GM19239 (cell line): Measurements from ENCODE around the gene KYNU.
"Not testable (repeated sequence)": the region's sequence is repeated elsewhere in the genome, so short reads cannot be mapped to it uniquely, and the experiment has no call there.

Source experiments
- DNase-seq: peaks from one replicate; pipeline ENCODE4 v3.0.0; 2011; ENCODE audit warnings: low spot score; ENCODE audit not compliant: insufficient read length
- FAIRE-seq: peaks from 2 replicates; lab custom pipeline; 2011; peaks lifted over from hg19 to GRCh38; lab: Jason Lieb, UNC

Gene KYNU

DNA sequence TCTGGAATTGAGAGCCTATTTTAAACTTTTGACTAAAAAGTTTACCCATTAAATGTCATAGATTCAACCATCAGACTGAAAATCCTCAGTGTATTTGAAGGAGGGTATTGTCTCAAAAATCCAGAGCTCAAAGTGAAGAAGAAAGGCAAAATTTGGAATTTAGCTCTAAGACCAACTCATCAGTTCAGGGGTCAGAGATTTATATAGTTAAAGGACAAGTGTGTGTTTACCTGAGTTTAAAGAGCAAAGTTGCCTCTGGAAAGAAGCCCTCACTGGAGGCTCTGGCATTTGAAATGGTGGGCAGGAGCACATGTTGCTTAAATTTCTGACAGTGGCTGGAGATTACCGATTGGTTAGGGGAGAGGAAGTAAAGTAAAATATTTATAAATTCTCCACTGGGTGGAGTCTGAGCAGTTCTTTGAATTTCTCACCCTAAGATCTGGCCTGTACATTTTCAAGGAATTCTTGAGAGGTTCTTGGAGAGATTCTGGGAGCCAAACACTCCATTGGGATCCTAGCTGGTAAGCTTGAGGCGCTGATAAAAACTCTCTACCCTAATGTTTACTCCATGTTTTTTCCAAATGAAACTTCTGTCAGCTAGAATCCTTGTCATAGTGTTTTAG lies at the start of gene KYNU:
KYNU (plus strand) TSS at position 449 of the 623 bp plus-strand sequence. CDS start 7,704 bp downstream, outside the sequence.
- peak; percentile 89 for FAIRE-seq

DNA sequence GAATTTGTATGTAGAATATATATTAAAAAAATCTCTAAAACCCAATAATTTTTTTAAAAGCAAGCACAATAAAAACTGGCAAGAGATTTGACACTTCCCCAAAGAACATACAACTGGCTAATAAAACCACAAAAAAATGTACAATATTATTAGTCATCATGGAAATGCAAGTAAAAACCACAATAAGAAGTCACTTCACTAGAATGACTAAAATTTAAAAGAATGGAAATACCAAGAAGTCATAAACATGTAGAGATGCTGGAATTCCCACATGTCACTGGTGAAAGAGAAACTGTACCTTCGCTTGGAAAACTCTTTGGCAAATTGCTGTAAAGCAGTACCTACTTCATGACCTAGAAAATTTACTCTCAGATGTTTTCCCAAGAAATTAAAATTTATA lies 43.4 kb upstream of the KYNU start:
- no peak for FAIRE-seq
- DNase-seq, result no peak

More for the DNA sequence above, at the start of gene KYNU:
- peak; percentile 7 for DNase-seq

DNA sequence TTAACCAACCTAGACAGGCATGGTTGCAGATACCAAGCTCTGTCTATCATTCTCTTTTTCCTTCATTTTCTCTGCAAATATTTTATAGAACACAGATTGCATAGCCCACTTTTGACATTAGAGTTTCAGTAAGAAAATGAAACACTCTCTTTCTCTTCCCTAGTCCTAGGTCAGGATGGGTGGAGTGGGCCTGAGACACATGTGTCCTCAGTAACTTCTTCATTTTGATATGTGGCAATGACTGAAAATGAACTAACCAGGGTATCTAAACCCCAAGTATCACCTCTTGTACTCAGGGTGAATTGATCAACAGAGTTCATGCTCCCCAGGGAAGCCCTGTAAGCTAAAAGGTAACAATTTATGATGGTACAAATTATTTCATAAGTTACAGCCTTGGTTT lies 37.0 kb upstream of the KYNU start:
- no peak for DNase-seq
- no peak for FAIRE-seq

DNA sequence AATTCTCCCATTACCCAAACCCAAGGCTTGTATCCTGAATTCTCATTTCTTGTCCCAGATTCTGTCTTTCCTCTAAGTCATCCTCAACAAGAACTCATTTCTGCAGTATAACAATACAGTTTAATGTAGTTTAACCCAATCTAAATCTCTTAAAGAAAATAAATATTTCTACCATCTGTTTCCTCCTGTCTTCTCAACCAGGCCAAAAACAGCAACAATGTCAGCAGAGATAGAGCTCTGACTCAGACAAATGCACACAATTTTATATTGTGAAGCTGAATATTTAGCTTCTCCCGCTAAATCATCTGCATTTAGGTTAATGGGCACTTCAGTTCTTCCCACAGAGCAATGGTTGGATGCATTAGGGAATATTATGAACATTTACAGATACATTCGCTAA lies 35.7 kb upstream of the KYNU start:
- FAIRE-seq (no peak), DNase-seq (no peak)

DNA sequence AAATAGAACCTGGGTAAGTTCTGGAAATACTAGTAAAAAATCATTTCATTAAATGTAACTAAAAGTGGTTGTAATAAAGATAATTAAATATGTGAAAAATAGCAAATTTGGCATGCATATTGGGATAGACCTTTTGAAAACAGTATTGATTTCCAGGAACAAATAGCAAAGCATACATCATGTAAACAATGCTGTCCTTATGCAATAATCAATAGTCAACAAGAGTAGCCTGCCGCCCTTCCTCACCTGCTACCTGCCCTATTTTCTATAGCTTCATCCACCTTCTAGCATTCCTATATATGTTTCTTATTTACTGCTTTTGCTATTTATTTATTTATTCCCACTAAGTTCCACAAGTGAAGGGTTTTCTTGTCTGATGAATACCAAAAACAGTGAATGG lies 35.1 kb upstream of the KYNU start:
- no peak for DNase-seq
- no peak for FAIRE-seq

DNA sequence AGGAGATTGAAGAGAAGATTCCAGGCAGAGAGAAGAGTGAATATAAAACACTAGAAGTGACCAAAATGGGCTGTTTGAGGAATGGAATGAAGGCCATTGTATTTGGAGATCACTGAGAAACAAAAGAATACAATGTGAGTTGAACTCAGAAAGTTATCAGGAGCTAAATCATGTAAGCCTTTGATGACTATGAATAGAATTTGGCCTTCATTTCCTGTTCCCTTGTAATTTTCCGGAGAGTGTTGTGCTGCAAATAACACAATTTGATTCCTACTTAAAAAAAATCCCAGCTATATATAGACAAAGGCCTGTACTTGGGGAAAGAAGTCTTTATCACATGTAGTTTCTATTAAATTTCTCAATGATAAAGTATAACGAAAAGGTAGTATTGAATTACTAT lies 33.7 kb upstream of the KYNU start:
- no peak for FAIRE-seq
- no peak for DNase-seq

DNA sequence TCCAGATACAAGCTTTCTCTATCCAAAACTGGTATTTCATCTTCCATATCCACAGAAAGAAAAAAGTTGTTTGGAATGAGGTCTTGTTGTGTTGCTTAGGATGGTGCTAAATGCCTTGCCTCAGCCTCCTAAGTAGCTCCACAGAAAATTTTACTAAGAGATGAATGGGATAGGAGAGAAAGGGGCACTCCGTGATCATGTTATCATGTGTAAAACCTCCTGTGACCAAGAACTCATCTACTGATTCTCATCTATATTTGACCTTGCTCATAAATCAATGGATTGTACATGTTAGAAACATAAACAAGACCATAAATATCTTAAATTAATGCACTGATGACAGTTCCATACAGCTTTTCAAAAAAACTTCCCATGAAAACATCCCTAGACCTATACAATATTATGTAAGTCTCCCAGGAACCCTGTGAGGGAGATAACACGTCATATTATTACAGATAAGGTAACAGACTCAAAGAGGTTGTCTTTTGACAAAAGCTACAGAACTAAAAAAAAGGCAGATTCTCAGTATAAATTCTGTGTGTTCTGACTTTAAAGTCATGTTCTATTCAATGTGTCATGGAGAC lies 29.3 kb upstream of the KYNU start:
- DNase-seq (no peak), FAIRE-seq (no peak)

DNA sequence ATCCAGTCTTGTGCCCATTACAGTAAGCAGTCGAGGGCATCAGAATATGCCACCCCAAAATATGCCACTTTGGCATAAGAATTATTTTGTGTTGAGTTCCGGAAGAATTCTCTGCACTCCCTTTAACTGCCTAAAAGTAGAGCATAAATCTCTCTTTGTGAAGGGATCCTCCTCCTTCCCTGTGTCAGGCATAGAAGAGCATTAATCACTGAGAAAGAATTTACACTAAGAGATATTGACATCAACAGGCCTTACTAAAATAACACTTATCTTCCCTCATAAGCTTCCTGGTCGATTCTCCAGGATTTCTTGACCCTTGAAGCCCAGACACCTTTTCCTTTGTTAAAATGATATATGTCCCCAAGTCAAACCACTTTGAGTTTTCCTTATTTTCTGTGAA lies 27.6 kb upstream of the KYNU start:
- no peak for FAIRE-seq
- DNase-seq, result no peak

DNA sequence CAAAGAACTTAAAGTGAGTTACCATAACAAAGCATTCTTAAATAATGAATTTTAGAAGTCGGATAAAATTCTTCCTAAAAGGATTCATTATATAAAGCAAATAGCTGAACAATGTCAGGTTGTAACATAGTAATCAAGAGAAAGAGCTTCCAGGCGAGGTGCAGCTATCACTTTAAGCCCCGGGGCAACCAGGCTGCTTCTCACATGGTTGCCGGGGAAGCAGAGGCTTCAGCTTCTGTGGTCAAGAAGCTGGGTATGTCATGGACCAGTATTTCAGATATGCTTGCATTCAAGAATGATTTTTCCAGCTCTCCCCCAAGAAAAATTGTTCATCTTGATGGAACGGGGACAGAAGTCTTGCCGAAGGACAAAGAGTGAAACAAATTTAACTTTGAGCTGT lies 23.6 kb upstream of the KYNU start:
- no peak for FAIRE-seq
- DNase-seq, result no peak

DNA sequence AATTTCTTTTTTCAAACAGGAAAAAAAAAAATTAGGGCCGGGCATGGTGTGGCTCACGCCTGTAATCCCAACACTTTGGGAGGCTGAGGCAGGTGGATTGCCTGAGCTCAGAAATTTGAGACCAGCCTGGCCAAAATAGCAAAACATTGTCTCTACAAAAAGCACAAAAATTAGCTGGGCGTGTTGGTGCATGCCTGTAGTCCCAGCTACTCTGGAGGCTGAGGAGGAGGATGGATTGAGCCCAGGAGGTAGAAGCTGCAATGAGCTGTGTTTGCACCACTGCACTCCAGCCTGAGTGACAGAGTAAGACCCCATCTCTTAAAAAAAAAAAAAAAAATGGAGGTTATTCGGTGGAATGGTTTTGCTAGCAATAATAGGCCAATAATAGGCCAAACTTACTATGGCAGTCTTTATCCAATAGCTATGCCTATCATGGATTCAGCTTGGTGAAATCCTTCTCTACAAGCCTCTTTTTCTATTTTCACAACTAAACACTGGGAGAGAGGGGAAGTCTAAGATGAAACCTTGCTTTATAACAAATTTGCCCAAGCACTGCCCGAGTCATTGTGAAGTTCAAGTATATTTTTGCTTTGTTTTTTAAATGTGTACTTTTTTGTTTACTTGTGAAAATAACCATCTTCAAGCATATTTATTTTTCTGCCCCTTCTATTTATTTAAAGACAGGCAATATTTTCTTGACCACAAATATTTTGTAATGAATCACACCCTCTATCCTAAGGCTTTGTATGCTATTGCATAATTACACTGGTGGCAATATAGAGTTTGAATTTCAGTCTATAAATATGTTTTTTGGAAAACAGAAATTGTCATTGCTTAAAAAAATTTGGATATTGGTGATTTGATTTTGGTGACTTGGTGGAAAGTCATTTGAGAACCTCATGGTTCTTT lies 20.0 kb upstream of the KYNU start:
- DNase-seq (no peak), FAIRE-seq (peak; percentile 23)

DNA sequence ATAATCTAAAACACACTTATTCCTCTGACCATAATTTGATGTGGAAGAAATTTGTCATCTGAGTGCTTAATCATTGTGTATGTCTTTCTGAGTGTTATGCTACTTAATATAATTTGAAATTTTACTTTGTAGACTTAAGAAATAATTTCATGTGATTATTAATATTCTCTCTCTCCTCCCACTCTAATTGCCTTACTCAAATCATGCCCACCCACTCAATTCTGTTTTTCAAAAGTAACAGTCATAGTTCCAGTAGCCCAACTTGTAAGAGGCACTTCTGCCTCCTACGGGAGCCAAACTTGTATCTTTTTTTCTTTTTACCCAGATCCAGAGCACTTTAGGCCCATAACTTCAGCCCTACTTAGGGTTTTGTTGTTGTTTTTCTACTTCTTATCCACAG lies 18.5 kb upstream of the KYNU start:
- FAIRE-seq (no peak), DNase-seq (no peak)

DNA sequence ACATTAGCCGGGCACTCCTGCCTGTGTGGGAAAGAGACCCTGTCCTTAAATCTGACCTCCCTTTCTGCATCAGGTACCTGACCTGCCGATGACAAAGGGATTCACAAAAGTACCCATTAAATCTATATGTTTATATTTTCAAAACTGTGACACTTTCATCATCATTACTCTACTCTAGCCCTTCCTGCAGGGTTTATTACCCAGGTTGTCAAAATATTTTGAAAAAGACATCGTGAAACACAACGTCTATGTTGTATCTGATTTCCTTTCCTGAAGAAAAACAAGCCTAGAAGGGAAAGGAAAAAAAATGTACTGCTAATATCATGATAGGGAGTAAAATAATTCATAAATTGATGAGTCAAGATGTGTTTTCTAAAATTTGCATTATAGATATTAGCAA lies 15.2 kb upstream of the KYNU start:
- no peak for FAIRE-seq
- no peak for DNase-seq

DNA sequence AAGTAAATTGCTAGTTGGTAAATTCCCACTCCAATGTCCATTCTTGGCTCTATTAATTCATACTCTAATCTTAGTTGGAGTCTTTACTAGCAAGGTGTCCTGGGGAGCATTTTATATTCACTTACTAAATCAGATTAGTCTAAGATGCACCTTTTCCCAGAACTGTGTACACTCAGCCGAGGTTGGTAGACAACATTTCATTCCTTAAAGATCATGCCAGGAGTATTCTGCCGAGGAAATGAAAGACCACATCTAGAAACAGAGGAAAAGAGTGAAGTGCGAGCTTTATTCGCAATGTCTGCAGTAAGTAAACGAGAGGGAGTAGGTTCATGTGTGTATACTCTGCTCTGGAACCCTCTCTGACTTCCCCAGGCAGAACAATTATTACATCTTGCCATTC lies 14.6 kb upstream of the KYNU start:
- DNase-seq (no peak), FAIRE-seq (no peak)

DNA sequence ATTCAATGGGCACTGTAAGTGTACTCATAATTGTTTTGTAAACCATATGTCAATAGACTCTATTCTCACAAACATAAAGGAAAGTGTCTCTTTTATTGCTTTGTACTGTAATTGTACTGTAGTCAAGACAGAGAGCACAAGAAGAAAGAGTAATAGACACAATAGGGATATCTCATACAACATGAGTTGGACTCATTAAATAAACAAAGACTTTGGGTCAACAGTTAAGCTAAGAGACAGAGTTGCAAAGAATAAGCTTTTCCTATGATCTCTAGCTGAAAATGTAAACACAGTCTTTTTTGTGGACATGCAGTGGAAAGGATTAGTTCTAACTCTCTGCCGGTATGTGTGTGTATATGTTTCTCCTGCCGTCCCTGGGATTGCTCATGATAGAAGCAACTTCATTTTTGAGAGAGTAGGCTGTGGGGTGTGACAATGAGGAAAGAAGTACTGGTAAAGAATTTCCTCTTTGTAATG lies 13.9 kb upstream of the KYNU start:
- no peak for FAIRE-seq
- DNase-seq, result no peak

DNA sequence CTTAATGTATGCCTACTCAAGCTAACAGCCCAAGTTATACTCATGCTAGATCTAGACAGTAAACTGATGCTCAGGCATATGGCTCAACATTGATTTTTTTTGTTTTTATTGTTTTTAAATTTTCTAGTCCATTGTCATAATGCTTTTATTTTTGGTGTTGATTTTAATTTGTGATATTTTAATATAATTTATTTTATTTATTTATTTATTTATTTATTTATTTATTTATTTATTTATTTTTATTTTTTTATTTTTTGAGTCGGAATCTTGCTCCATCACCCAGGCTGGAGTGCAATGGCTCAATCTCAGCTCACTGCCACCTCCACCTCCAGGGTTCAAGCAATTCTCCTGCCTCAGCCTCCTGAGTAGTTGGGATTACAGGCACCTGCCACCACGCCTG lies 12.9 kb upstream of the KYNU start:
- not testable (repeated sequence) for DNase-seq, FAIRE-seq

DNA sequence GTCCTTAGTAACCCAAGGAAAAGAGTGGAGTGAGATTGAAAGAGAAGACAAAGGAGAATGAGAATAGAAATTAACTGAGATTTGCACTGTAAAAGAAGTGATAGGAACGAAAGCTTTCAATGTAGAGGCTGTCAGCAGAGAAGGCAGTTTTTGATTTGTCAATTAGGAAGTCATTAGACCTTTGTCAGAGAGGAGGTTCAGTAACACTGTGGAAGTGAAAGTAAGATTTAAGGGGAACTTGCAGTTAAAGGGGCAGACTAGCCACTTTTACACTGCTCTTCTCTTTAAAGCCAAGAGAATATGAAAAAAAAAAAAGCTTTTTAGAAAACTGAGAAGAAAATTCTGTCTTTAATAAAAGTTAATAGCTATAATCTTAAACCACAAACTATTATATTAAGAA lies 11.5 kb upstream of the KYNU start:
- peak; percentile 28 for DNase-seq
- FAIRE-seq, result peak; percentile 71

DNA sequence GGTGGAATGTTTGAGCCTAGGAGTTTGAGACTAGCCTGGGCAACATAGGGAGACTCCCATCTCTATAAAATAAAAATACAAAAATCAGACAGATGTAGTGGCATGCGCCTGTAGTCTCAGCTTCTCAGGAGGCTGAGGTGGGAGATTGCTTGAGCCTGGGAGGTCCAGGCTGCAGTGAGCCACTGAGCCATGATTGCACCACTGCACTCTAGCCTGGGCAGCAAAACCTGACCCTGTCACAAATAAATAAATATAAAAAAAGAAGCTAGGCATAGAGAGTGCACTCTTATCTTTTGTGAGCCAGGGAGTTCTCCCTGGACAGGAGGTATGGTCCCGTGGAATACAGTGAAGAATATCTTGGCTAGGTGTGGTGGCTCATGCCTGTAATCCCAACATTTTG lies 11.0 kb upstream of the KYNU start:
- DNase-seq (no peak), FAIRE-seq (peak; percentile 4)

DNA sequence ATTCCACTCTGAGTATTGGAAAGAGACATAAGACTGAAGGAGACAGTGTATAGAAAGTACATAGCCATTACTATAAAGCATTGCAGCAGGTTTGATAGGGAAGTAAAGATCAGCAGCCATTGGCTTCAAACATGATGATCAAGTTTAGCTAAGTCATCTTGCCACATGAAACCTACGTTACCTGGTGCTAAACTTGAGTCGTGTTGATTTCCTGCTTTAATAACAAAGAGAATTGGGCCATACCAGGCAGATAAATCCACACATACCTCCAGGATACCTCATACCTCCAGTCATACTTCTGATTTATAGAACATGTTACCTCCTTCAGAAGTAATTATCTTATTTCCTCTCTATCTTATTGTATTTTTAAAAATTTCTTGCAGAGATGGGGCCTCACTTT lies 10.3 kb upstream of the KYNU start:
- FAIRE-seq (peak; percentile 75), DNase-seq (no peak)

DNA sequence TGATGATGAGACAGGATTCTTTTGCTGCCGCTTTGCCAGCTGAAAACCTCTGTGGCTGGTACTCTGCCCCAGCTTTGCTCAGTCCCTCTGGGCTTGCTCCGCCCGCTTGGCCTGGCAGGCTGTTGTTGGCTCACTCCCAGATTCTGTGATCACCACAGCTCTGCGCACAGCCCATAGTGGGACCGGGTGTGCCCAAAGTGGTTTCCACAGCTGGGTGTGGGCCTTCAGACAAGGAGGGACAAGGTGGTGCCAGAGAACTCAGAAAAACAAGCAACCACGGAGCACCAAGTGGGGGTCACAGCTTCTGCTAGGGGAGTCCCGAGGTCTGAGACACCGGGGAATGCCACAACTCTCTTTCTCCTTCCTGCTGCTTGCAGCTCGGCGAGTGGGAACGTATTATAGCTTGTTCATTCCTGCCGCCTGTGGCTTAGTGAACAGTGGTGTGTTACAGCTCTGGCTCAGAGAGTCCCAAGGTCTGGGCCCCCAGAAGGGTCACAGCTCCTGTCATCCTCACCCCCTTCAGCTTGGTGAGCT lies 9.2 kb upstream of the KYNU start:
- no peak for DNase-seq

DNA sequence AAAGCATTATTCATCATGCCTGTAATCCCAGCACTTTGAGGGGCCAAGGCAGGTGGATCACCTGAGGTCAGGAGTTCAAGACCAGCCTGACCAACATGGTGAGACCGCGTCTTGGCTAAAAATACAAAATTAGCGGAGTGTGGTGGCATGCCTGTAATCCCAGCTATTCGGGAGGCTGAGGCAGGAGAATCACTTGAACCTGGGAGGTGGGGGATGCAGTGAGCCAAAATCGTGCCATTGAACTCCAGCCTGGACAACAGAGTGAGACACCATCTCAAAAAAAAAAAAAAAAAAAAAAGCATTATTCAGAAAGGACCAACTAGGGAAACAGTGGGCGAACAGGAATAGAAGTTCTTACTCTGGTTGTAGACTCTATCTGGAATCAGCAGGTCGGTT lies 8.4 kb upstream of the KYNU start:
- FAIRE-seq, DNase-seq: not testable (repeated sequence)

More for the DNA sequence above, 9.2 kb upstream of the KYNU start:
- peak; percentile 23 for FAIRE-seq
